Hepatocyte (in vitro differentiated cells): ENCODE data around the gene PCGF3. TPM values are rescaled to one million over a fixed set of nuclear protein-coding genes. Genes with fewer than 3 reads are reported as not detected.

ENCODE experiments used
- DNase-seq: peaks from one replicate; pipeline ENCODE4 v3.0.0-alpha.2; 2016; ENCODE audit warnings: low spot score
- H2AFZ ChIP-seq: fragments of 200-600 bp; sonication (generic); 2 replicates; pipeline ENCODE4 v1.6.0; 2016; ENCODE audit warnings: antibody characterized with exemption, mild to moderate bottlenecking
- H3K27ac ChIP-seq: fragments of 200-600 bp; sonication (generic); 2 replicates; pipeline ENCODE4 v1.5.1; 2016; ENCODE audit warnings: mild to moderate bottlenecking
- H3K27me3 ChIP-seq: fragments of 200-600 bp; sonication (generic); 2 replicates; pipeline ENCODE4 v1.6.1; 2016
- H3K36me3 ChIP-seq: fragments of 200-600 bp; sonication (generic); replicated peaks from 2 replicates; pipeline ENCODE4 v1.5.1; 2016; ENCODE audit warnings: low read depth; ENCODE audit not compliant: insufficient read depth
- H3K4me1 ChIP-seq: fragments of 200-600 bp; sonication (generic); 2 replicates; pipeline ENCODE4 v1.5.1; 2016; ENCODE audit warnings: mild to moderate bottlenecking, moderate library complexity; ENCODE audit not compliant: insufficient read depth
- H3K4me2 ChIP-seq: fragments of 200-600 bp; sonication (generic); 2 replicates; pipeline ENCODE4 v1.6.0; 2016
- H3K4me3 ChIP-seq: fragments of 200-600 bp; sonication (generic); 2 replicates; pipeline ENCODE4 v1.5.1; 2016; ENCODE audit warnings: mild to moderate bottlenecking
- H3K79me2 ChIP-seq: fragments of 200-600 bp; sonication (generic); 2 replicates; pipeline ENCODE4 v1.6.0; 2017; ENCODE audit warnings: mild to moderate bottlenecking
- H3K9me2 ChIP-seq: fragments of 200-600 bp; sonication (generic); replicated peaks from 2 replicates; pipeline ENCODE4 v1.6.0; 2017; ENCODE audit warnings: mild to moderate bottlenecking; ENCODE audit not compliant: insufficient read depth
- H3K9me3 ChIP-seq: fragments of 200-600 bp; sonication (generic); 2 replicates; pipeline ENCODE4 v1.5.1; 2016; ENCODE audit warnings: low read depth, mild to moderate bottlenecking
- H4K20me1 ChIP-seq: fragments of 200-600 bp; sonication (generic); 2 replicates; pipeline ENCODE4 v1.6.0; 2016; ENCODE audit warnings: mild to moderate bottlenecking; ENCODE audit not compliant: insufficient read depth, poor library complexity, severe bottlenecking
- CTCF ChIP-seq: fragments of 200-600 bp; sonication (generic); IDR thresholded peaks from 2 replicates; pipeline ENCODE4 v1.5.1; 2016; ENCODE audit warnings: antibody characterized with exemption, mild to moderate bottlenecking; ENCODE audit not compliant: poor library complexity
- EZH2 ChIP-seq: fragments of 200-600 bp; sonication (generic); IDR thresholded peaks from 2 replicates; pipeline ENCODE4 v1.6.1; 2016; ENCODE audit warnings: antibody characterized with exemption, mild to moderate bottlenecking, borderline replicate concordance
- EZH2phosphoT487 ChIP-seq: fragments of 200-600 bp; sonication (generic); IDR thresholded peaks from one replicate; pipeline ENCODE4 v1.6.1; 2018; ENCODE audit warnings: antibody characterized with exemption, mild to moderate bottlenecking, low read depth, moderate library complexity; ENCODE audit not compliant: unreplicated experiment, severe bottlenecking
- WGBS: methylation state at CpG from one replicate; pipeline ENCODE4 v1.1.6; 2016; ENCODE audit warnings: low lambda C conversion rate; ENCODE audit errors: missing lambda C conversion rate; 5-methylcytosine and 5-hydroxymethylcytosine counted together
- polyA plus RNA-seq: library from polyadenylated mRNA; unstranded; fragments of >200 nt; fragmentation: Nextera tagmentation; extraction: Ambion mirVana; gene quantifications from 2 replicates; pipeline ENCODE4 v1.2.1, GENCODE V29; 2016
- total RNA-seq: library from RNA; depleted of rRNA; stranded (reverse); fragments of >200 nt; gene quantifications from 2 replicates; pipeline ENCODE4 v1.2.3, GENCODE V29; 2014

PCGF3 gene
- total and polyA plus RNA-seq, 2 experiments from 2014 or later: 21.8 to 43.5 TPM

GRCh38 chr4:663046-663437, 42.6 kb upstream of the PCGF3 start:
- Histone ChIP-seq H3K79me2 (peaks cover 2% of the 10 kb centered on the region), H4K20me1 (no peaks in the 10 kb centered on the region), H3K4me3 (peak overlapping the region; percentile 86), H3K9me3 (no peaks in the 10 kb centered on the region), H3K4me2 (peak overlapping the region; percentile 94), H3K4me1 (peaks cover 12% of the 10 kb centered on the region), H3K36me3 (no peaks in the 10 kb centered on the region), H3K9me2 (no peaks in the 10 kb centered on the region), H3K27ac (peak overlapping the region; percentile 70), H2AFZ (peak overlapping the region; percentile 92), H3K27me3 (no peaks in the 10 kb centered on the region)
- no peak for DNase-seq
- TF ChIP-seq CTCF: no peak
- TF ChIP-seq EZH2: no peak
- no peak for TF ChIP-seq EZH2phosphoT487
- 65% methylated on average over 20 of the region's 20 CpGs for WGBS

GRCh38 chr4:663438-664428, 41.9 kb upstream of the PCGF3 start:
- peak overlapping the region; percentile 86 for H3K4me3 ChIP-seq
- DNase-seq: peak; percentile 82

GRCh38 chr4:664713-665231, 40.9 kb upstream of the PCGF3 start:
- WGBS: 99% methylated on average over 19 of the region's 24 CpGs
- peaks cover 12% of the 10 kb centered on the region for H3K4me1 ChIP-seq
- no peak overlapping the region for H3K27ac ChIP-seq
- H2AFZ ChIP-seq: no peak overlapping the region
- peak overlapping the region; percentile 94 for H3K4me2 ChIP-seq
- TF ChIP-seq EZH2phosphoT487 (no peak), EZH2 (no peak), CTCF (no peak)
- H3K9me3 ChIP-seq: no peaks in the 10 kb centered on the region
- H3K36me3 ChIP-seq: no peaks in the 10 kb centered on the region
- H3K27me3 ChIP-seq: no peaks in the 10 kb centered on the region
- no peak overlapping the region for H3K4me3 ChIP-seq
- no peak for DNase-seq
- H3K79me2 ChIP-seq: peaks cover 2% of the 10 kb centered on the region
- H4K20me1 ChIP-seq: no peaks in the 10 kb centered on the region
- H3K9me2 ChIP-seq: no peaks in the 10 kb centered on the region

More at GRCh38 chr4:663438-664428, 41.9 kb upstream of the PCGF3 start:
- Histone ChIP-seq H3K27me3 (no peaks in the 10 kb centered on the region), H3K79me2 (peaks cover 2% of the 10 kb centered on the region), H2AFZ (peak overlapping the region; percentile 92), H3K9me2 (no peaks in the 10 kb centered on the region), H3K4me1 (peaks cover 12% of the 10 kb centered on the region), H3K4me2 (peak overlapping the region; percentile 94), H3K27ac (peak overlapping the region; percentile 70), H4K20me1 (no peaks in the 10 kb centered on the region), H3K9me3 (no peaks in the 10 kb centered on the region), H3K36me3 (no peaks in the 10 kb centered on the region)
- WGBS: 9% methylated on average over 35 of the region's 80 CpGs
- TF ChIP-seq CTCF (peak; percentile 31), EZH2phosphoT487 (no peak)
